Neural progenitor cell (in vitro differentiated cells): ENCODE results near the gene SH2D2A. TPM values are rescaled to one million over a fixed set of nuclear protein-coding genes. Genes with fewer than 3 reads are reported as not detected.
A peak's percentile ranks its signal among the peaks of the same experiment; 100 is the strongest.

Source experiments
- DNase-seq: peaks from one replicate; pipeline ENCODE4 v3.0.0-alpha.2; 2016; ENCODE audit warnings: low spot score
- H2AFZ ChIP-seq: fragments of 200-600 bp; sonication (generic); replicated peaks from 2 replicates; pipeline ENCODE4 v1.6.1; 2016; ENCODE audit warnings: antibody characterized with exemption
- H3F3A ChIP-seq: fragments of 200-600 bp; sonication (generic); 2 replicates; pipeline ENCODE4 v1.6.1; 2016; ENCODE audit warnings: antibody characterized with exemption, low read depth
- H3K27ac ChIP-seq: fragments of 200-600 bp; sonication (generic); 2 replicates; pipeline ENCODE4 v1.5.1; 2016; ENCODE audit warnings: mild to moderate bottlenecking
- H3K27me3 ChIP-seq: fragments of 200-600 bp; sonication (generic); 2 replicates; pipeline ENCODE4 v1.6.1; 2016; ENCODE audit warnings: mild to moderate bottlenecking, moderate library complexity
- H3K36me3 ChIP-seq: fragments of 200-600 bp; sonication (generic); 2 replicates; pipeline ENCODE4 v1.5.1; 2016
- H3K4me1 ChIP-seq: fragments of 200-600 bp; sonication (generic); 2 replicates; pipeline ENCODE4 v1.6.1; 2016; ENCODE audit warnings: mixed run types
- H3K4me2 ChIP-seq: fragments of 200-600 bp; sonication (generic); 2 replicates; pipeline ENCODE4 v1.6.1; 2016
- H3K4me3 ChIP-seq: fragments of 200-600 bp; sonication (generic); 2 replicates; pipeline ENCODE4 v1.5.1; 2016
- H3K79me2 ChIP-seq: fragments of 200-600 bp; sonication (generic); 2 replicates; pipeline ENCODE4 v1.6.1; 2016; ENCODE audit warnings: low read depth
- H3K9ac ChIP-seq: fragments of 200-600 bp; sonication (generic); 2 replicates; pipeline ENCODE4 v1.6.1; 2016
- H3K9me3 ChIP-seq: fragments of 200-600 bp; sonication (generic); 2 replicates; pipeline ENCODE4 v1.5.1; 2016; ENCODE audit warnings: low read depth
- H4K20me1 ChIP-seq: fragments of 200-600 bp; sonication (generic); 2 replicates; pipeline ENCODE4 v1.6.1; 2016; ENCODE audit warnings: low read depth
- H3K27ac Mint-ChIP-seq: 3 replicates; pipeline ENCODE4 v1.8.0; 2021; ENCODE audit warnings: mixed read lengths
- H3K27me3 Mint-ChIP-seq: 2 replicates; pipeline ENCODE4 v1.8.0; 2022; ENCODE audit warnings: low read depth, mild to moderate bottlenecking, inconsistent platforms, moderate library complexity, mixed read lengths; ENCODE audit not compliant: insufficient read depth
- H3K36me3 Mint-ChIP-seq: 3 replicates; pipeline ENCODE4 v1.8.0; 2021; ENCODE audit warnings: mixed read lengths
- H3K4me1 Mint-ChIP-seq: 3 replicates; pipeline ENCODE4 v1.8.0; 2021; ENCODE audit warnings: mixed read lengths
- H3K4me3 Mint-ChIP-seq: 3 replicates; pipeline ENCODE4 v1.8.0; 2021; ENCODE audit warnings: mild to moderate bottlenecking, moderate library complexity, mixed read lengths
- H3K9me3 Mint-ChIP-seq: 3 replicates; pipeline ENCODE4 v1.8.0; 2020; ENCODE audit warnings: mixed read lengths
- CTCF ChIP-seq: fragments of 200-600 bp; sonication (generic); IDR thresholded peaks from 2 replicates; pipeline ENCODE4 v1.5.1; 2017; ENCODE audit warnings: antibody characterized with exemption, mild to moderate bottlenecking
- EZH2 ChIP-seq: fragments of 200-600 bp; sonication (generic); IDR thresholded peaks from 2 replicates; pipeline ENCODE4 v1.6.1; 2017; ENCODE audit warnings: antibody characterized with exemption, mild to moderate bottlenecking, moderate library complexity
- EZH2phosphoT487 ChIP-seq: fragments of 200-600 bp; sonication (generic); IDR thresholded peaks from 2 replicates; pipeline ENCODE4 v1.6.1; 2017; ENCODE audit warnings: antibody characterized with exemption
- total RNA-seq: library from RNA; depleted of rRNA; stranded (reverse); fragments of >200 nt; gene quantifications from 2 replicates; pipeline ENCODE4 v1.2.3, GENCODE V29; 2015; ENCODE audit warnings: low replicate concordance

Gene SH2D2A
- total RNA-seq, 1 donor from 2014 or later = not detected

GRCh38 chr1:156772728-156773497, 43.7 kb downstream of the SH2D2A start:
- peaks cover 91% of the 10 kb centered on the region for H4K20me1 ChIP-seq
- peaks cover 16% of the 10 kb centered on the region for H3F3A ChIP-seq
- no peak overlapping the region for H3K4me2 ChIP-seq
- Mint-ChIP-seq H3K4me3 (no peak overlapping the region), H3K36me3 (peaks cover 23% of the 10 kb centered on the region), H3K4me1 (peaks cover 30% of the 10 kb centered on the region), H3K27ac (no peak overlapping the region), H3K27me3 (no peaks in the 10 kb centered on the region), H3K9me3 (no peaks in the 10 kb centered on the region)
- H3K9me3 ChIP-seq = no peaks in the 10 kb centered on the region
- H3K79me2 ChIP-seq = peaks cover 99% of the 10 kb centered on the region
- peaks cover 17% of the 10 kb centered on the region for H3K4me1 ChIP-seq
- no peak overlapping the region for H3K27ac ChIP-seq
- H3K9ac ChIP-seq = peak overlapping the region; percentile 9
- H2AFZ ChIP-seq = no peak overlapping the region
- H3K4me3 ChIP-seq = no peak overlapping the region
- no peaks in the 10 kb centered on the region for H3K36me3 ChIP-seq
- TF ChIP-seq EZH2phosphoT487 = no peak
- TF ChIP-seq CTCF = no peak
- no peak for TF ChIP-seq EZH2
- H3K27me3 ChIP-seq = no peaks in the 10 kb centered on the region
- no peak for DNase-seq

GRCh38 chr1:156772222-156772621, 44.4 kb downstream of the SH2D2A start:
- Histone ChIP-seq H2AFZ (no peak overlapping the region), H3K4me3 (no peak overlapping the region), H3K9ac (peak overlapping the region; percentile 9), H3K27ac (no peak overlapping the region), H4K20me1 (peaks cover 84% of the 10 kb centered on the region), H3K79me2 (peaks cover 98% of the 10 kb centered on the region), H3K27me3 (no peaks in the 10 kb centered on the region), H3K4me1 (peaks cover 17% of the 10 kb centered on the region), H3K36me3 (no peaks in the 10 kb centered on the region), H3K4me2 (no peak overlapping the region), H3F3A (peaks cover 16% of the 10 kb centered on the region), H3K9me3 (no peaks in the 10 kb centered on the region)
- DNase-seq = no peak
- Mint-ChIP-seq H3K4me1 (peaks cover 30% of the 10 kb centered on the region), H3K9me3 (no peaks in the 10 kb centered on the region), H3K36me3 (peaks cover 23% of the 10 kb centered on the region), H3K27me3 (no peaks in the 10 kb centered on the region), H3K27ac (no peak overlapping the region), H3K4me3 (no peak overlapping the region)
- TF ChIP-seq EZH2 = no peak
- no peak for TF ChIP-seq EZH2phosphoT487
- TF ChIP-seq CTCF = no peak

- Histone ChIP-seq H3K4me3 (peak overlapping the region; percentile 86), H3K27me3 (no peaks in the 10 kb centered on the region), H3K9me3 (no peaks in the 10 kb centered on the region), H3K27ac (peak overlapping the region; percentile 7), H3K4me1 (peaks cover 26% of the 10 kb centered on the region), H3K4me2 (peak overlapping the region; percentile 100), H3K36me3 (no peaks in the 10 kb centered on the region), H4K20me1 (peaks cover 58% of the 10 kb centered on the region), H2AFZ (no peak overlapping the region), H3F3A (peaks cover 9% of the 10 kb centered on the region), H3K9ac (peak overlapping the region; percentile 90), H3K79me2 (peaks cover 74% of the 10 kb centered on the region)
- Mint-ChIP-seq H3K4me1 (peaks cover 34% of the 10 kb centered on the region), H3K36me3 (peaks cover 21% of the 10 kb centered on the region), H3K4me3 (no peak overlapping the region), H3K27ac (peak overlapping the region; percentile 8), H3K27me3 (no peaks in the 10 kb centered on the region), H3K9me3 (no peaks in the 10 kb centered on the region)
- DNase-seq = no peak
- TF ChIP-seq EZH2phosphoT487 (no peak), CTCF (no peak), EZH2 (no peak)
Measured at GRCh38 chr1:156768610-156769295, 47.9 kb downstream of the SH2D2A start.
